ENCODE data around the gene EPHA4. TPM values are rescaled to one million over a fixed set of nuclear protein-coding genes. Genes with fewer than 3 reads are reported as not detected.

EPHA4 gene
- total RNA-seq, 1 experiment from 2014 or later = 3.4 TPM

- Histone ChIP-seq H3K9me3 (ENCODE audit: control insufficient read depth, insufficient read depth, low read depth, low read length) (no peaks in the 10 kb centered on the region), H3K27me3 (ENCODE audit: control insufficient read depth, insufficient read depth, low read length) (no peaks in the 10 kb centered on the region), H3K4me3 (ENCODE audit: low read depth in 2 of 2, low read length in 2 of 2) (no peak overlapping the region), H3K4me1 (ENCODE audit: control insufficient read depth, insufficient read depth, low read length) (no peaks in the 10 kb centered on the region), H3K27ac (ENCODE audit: low read length) (no peak overlapping the region), H3K36me3 (ENCODE audit: control insufficient read depth, insufficient read depth, low read length) (no peaks in the 10 kb centered on the region)
- ATAC-seq (no peak), DNase-seq (ENCODE audit: low read depth, low spot score) (no peak)
- TF ChIP-seq REST (IDR thresholded peaks at IDR 0.05; ENCODE audit: insufficient read depth in 1 of 2, low read depth in 2 of 2, low read length in 1 of 2) (no peak), CTCF (IDR thresholded peaks at IDR 0.05) (no peak), SIN3A (IDR thresholded peaks at IDR 0.05; ENCODE audit: borderline replicate concordance, insufficient read depth, low read depth, low read length) (no peak)
- ChIA-PET CTCF (no interaction called here), POLR2A (no interaction called here)
- in situ Hi-C loops (cut with HindIII; ENCODE audit: low pct_unique_long_range_greater_than_20kb, low sequenced_read_pairs) (no loop called here), intact Hi-C loops (cut with micrococcal nuclease; ENCODE audit: unreplicated experiment) (no loop called here)
- no TSS peak for BruUV-seq (replicated peaks)
These were observed 192.0 kb downstream of the EPHA4 start for GRCh38 chr2:221380062-221380461.

GRCh38 chr2:221377597-221377996 lies 194.5 kb downstream of the EPHA4 start:
- intact Hi-C loops (cut with micrococcal nuclease; ENCODE audit: unreplicated experiment) (no loop called here), in situ Hi-C loops (cut with HindIII; ENCODE audit: low pct_unique_long_range_greater_than_20kb, low sequenced_read_pairs) (no loop called here)
- no TSS peak for BruUV-seq (replicated peaks)
- no peak for ATAC-seq
- CTCF ChIA-PET = no interaction called here
- H3K27ac ChIP-seq (ENCODE audit: low read length) = no peak overlapping the region
- TF ChIP-seq SIN3A (IDR thresholded peaks at IDR 0.05; ENCODE audit: borderline replicate concordance, insufficient read depth, low read depth, low read length) (no peak), CTCF (IDR thresholded peaks at IDR 0.05) (no peak)
- H3K9me3 ChIP-seq (ENCODE audit: control insufficient read depth, insufficient read depth, low read depth, low read length) = no peaks in the 10 kb centered on the region
- no peaks in the 10 kb centered on the region for H3K36me3 ChIP-seq (ENCODE audit: control insufficient read depth, insufficient read depth, low read length)
- H3K4me1 ChIP-seq (ENCODE audit: control insufficient read depth, insufficient read depth, low read length) = no peaks in the 10 kb centered on the region
- DNase-seq (ENCODE audit: low read depth, low spot score) = no peak
- POLR2A ChIA-PET = interaction anchor here (0.5 kb wide), 1 partner anchor 60 kb away, joined by 3 read pairs; no protein-coding TSS in a partner anchor
- H3K4me3 ChIP-seq (ENCODE audit: low read depth in 2 of 2, low read length in 2 of 2) = no peak overlapping the region
- no peaks in the 10 kb centered on the region for H3K27me3 ChIP-seq (ENCODE audit: control insufficient read depth, insufficient read depth, low read length)

- H3K36me3 ChIP-seq (ENCODE audit: control insufficient read depth, insufficient read depth, low read length) = no peaks in the 10 kb centered on the region
- BruUV-seq (replicated peaks) = no TSS peak
- intact Hi-C loops (cut with micrococcal nuclease; ENCODE audit: unreplicated experiment) = no loop called here
These were observed 195.0 kb downstream of the EPHA4 start for GRCh38 chr2:221377066-221377465.

More at GRCh38 chr2:221377066-221377465, 195.0 kb downstream of the EPHA4 start:
- ATAC-seq = no peak
- no peak for DNase-seq (ENCODE audit: low read depth, low spot score)
- Histone ChIP-seq H3K4me3 (ENCODE audit: low read depth in 2 of 2, low read length in 2 of 2) (no peak overlapping the region), H3K27ac (ENCODE audit: low read length) (no peak overlapping the region), H3K27me3 (ENCODE audit: control insufficient read depth, insufficient read depth, low read length) (no peaks in the 10 kb centered on the region), H3K9me3 (ENCODE audit: control insufficient read depth, insufficient read depth, low read depth, low read length) (no peaks in the 10 kb centered on the region), H3K4me1 (ENCODE audit: control insufficient read depth, insufficient read depth, low read length) (no peaks in the 10 kb centered on the region)
- CTCF ChIA-PET = no interaction called here
- in situ Hi-C loops (cut with HindIII; ENCODE audit: low pct_unique_long_range_greater_than_20kb, low sequenced_read_pairs) = no loop called here
- TF ChIP-seq SIN3A (IDR thresholded peaks at IDR 0.05; ENCODE audit: borderline replicate concordance, insufficient read depth, low read depth, low read length) (no peak), REST (IDR thresholded peaks at IDR 0.05; ENCODE audit: insufficient read depth in 1 of 2, low read depth in 2 of 2, low read length in 1 of 2) (no peak), TCF7L2 (IDR thresholded peaks at IDR 0.05; ENCODE audit: low read depth, low read length) (no peak), CTCF (IDR thresholded peaks at IDR 0.05) (no peak), POLR2AphosphoS5 (IDR thresholded peaks at IDR 0.05; ENCODE audit: low read depth, low read length) (no peak)
- POLR2A ChIA-PET = interaction anchor here (0.5 kb wide), 1 partner anchor 61 kb away, joined by 3 read pairs; no protein-coding TSS in a partner anchor

Data from Panc1 (cell line).